NCI-H526 (cell line): ENCODE results near the gene GK.
"Not testable (repeated sequence)": the region's sequence is repeated elsewhere in the genome, so short reads cannot be mapped to it uniquely, and the experiment has no call there.

ENCODE experiments used
- DNase-seq, 2 experiments: peaks; one replicate each; lab custom pipeline; 2025; lab: John Stamatoyannopoulos, UW

The GK gene

DNA sequence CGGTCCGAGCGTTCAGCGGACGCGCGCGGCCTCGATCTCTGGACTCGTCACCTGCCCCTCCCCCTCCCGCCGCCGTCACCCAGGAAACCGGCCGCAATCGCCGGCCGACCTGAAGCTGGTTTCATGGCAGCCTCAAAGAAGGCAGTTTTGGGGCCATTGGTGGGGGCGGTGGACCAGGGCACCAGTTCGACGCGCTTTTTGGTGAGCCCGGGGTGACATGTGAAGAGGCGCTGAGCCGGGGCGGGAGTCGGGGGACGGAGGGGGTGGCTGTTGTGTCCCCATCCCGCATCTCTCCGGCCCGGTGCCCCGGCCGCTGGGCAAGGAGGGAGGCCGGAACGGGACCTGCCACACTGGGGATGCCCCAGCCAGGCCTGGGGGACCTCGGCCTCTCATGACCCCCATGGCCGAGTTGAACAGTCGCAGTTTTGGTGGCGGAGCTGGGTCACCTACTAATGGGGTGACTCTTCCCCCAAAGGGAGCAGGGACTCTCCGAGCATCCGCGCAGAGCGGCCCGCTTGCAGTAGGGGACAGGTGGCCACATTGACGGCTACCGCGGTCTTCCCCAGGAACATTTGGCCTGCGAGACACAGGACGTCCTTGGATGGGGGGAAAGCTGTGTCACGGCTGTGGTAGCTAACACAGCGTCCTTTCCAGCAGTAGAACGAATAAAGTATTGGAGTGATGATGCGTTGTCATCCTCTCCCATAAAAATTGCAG, at the start of gene GK:
TSS of gene GK (plus strand) at position 9 of the 717 bp plus-strand sequence. CDS start at position 124, 115 bp downstream.
- DNase-seq, result peak in 1 of 2 experiments; percentile 44

- DNase-seq, result no peak
Measured at GRCh38 chrX:30607155-30607554, 46.1 kb upstream of the GK start.

DNA sequence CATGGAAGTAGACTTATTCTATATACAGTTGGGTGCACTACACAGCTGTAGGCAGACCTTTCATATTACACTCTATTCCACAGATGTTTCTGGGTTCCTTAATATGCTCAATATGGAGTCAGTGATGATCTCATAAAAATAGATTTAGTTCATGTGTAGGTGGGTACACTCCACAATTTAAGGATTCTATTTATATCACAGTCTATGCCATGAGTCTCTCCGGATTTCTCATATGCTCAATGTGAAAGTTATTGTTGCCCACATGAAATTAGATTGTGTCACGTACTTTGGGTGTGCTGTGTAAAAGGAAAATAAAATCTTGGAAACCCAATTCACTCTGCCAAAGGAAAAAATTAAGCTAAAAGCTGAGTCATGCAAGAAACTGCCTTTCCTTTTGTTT, 43.2 kb upstream of the GK start:
- no peak for DNase-seq

DNA sequence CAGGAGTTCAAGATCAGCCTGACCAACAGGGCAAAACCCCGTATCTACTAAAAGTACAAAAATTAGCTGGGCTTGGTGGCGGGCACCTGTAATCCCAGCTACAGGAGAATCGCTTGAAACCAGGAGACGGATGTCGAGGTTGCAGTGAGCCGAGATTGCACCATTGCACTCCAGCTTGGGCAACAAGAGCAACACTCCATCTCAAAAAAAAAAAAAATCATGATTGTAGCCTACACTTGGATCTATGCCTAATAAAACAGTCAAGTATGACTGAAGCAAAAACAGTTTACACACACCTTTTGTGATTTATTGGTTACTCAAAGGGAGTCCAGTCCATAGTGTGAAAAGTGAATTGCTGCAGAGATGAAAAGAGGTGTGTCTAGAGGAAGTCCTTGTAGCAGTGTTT, 41.0 kb upstream of the GK start:
- DNase-seq, result no peak

- DNase-seq, result no peak
Measured at GRCh38 chrX:30613721-30614120, 39.5 kb upstream of the GK start.

DNA sequence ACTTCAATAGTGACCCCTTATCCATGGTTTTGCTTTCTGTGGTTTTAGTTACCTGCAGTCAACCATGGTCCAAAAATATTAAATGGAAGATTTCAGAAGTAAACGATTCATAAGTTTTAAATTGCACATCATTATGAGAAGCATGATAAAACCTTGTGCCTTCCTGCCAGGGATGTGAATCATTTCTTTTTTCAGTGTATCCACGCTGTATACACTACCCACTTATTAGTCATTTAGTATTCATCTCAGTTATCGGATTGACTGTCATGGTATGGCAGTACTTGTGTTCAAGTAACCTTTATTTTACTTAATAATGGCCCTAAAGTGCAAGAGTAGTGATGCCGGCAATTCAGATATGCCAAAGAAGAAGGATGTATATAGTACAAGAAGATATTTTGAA, 38.0 kb upstream of the GK start:
- DNase-seq, result no peak

DNA sequence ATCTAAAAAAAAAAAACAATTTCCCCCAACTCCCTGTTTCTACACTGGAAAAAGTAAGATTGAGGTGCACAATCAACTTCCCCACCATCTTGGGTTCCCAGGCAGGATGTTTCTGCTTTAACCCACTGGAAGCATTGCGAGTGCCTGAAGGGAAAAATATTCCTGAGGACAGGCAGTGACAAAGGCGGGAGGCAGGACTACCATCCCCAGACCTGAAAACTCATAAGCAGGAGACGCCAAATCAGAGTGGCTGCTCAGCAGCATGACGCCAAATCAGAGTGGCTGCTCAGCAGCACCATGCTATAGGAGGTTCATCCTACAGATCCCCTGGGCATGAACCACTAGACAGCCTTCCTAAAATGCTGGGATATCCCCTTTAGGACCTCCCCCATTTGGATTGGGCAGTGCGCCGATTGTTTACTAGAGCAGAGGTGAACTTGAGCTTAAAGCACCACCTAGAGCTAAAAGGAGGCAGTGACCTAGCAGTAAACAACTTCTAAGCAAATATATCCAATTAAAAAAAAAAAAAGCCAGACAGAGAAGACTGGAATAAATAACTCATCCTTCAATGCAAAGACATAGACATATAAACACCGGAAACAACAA, 35.0 kb upstream of the GK start:
- DNase-seq, result peak in 1 of 2 experiments; percentile 18

DNA sequence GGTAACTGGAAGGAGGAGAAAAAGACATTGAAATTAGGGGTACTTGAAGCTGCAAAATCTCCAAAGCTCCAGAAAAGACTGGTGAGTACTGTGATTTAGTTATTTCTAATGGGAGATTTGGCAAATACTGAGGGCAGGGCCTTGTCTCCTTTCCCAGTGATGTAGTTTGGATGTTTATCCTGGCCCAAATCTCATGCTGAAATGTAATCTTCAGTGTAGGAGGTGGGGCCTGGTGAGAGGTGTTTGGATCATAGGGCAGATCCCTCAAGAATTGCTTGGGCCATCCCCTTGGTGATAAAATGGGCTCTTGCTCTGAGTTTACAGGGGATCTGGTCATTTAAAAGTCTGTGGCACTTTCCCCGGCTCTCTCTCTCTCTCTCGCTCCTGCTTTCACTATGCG, 33.1 kb upstream of the GK start:
- no peak for DNase-seq

GRCh38 chrX:30620980-30621618, 32.1 kb upstream of the GK start:
- no peak for DNase-seq

DNA sequence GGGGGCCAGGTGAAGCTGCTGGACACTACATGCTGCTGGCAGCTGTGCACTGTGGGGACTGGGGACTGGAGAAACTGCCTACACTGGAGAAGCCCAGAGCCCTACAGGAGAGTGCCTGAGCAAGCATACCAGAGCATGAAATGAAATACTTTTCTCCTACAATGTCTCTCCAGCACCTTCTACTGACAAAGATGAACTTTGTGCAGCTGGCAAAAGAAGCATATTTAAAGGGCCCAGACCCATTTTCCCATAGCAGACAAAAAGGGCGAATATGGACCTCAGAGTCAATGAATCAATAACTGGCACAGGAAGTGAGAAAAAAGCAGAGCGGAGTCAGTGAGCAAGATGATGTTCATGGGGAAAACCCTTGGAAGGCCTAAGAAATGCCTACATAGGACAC, 30.9 kb upstream of the GK start:
- no peak for DNase-seq

DNA sequence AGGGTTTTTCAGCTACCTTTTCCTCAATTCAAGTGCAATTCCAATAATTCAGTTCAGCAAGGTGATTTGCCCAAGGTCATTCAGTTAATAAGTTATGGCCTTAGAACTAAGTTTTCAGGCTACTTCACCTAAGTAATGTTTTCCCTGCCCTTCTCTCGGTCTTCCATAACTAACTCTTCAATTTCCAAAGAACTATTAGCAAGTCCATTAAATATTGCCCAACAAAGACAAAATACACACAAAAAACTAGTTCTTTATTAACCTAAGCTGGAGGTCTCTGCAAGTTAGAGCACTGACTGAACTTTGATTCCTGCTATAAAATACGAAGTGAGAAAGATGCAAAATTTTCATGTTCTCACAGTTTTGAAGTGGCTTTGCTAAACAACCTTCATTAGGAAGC, 26.8 kb upstream of the GK start:
- DNase-seq, result no peak

GRCh38 chrX:30627818-30628652, 25.2 kb upstream of the GK start:
- DNase-seq, result no peak

- not testable (repeated sequence) for DNase-seq
Measured at GRCh38 chrX:30634070-30634469, 19.2 kb upstream of the GK start.

DNA sequence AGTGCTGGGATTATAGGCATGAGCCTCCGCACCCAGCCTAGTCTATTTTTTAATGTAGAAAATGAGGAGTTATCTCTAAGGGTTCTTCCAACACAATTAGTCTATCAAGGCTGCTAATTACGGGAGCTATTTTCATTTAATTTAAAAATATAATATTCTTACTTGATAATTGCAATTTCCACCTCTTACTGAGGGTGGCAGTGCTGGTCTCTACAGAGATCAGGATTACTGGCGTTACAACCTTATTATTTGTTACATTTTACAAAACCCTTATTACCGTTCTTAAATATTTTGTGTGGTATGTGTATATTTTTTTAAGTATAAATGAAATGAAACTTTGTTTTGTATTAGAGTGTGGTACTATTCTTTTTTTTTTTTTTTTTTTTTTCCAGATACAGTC, 17.6 kb upstream of the GK start:
- DNase-seq, result peak in 1 of 2 experiments; percentile 26

- no peak for DNase-seq
Measured at GRCh38 chrX:30637874-30638815, 15.1 kb upstream of the GK start.

- DNase-seq, result not testable (repeated sequence)
Measured at GRCh38 chrX:30639702-30640101, 13.5 kb upstream of the GK start.

- no peak for DNase-seq
Measured at GRCh38 chrX:30642642-30643041, 10.6 kb upstream of the GK start.

GRCh38 chrX:30643313-30643821, 9.9 kb upstream of the GK start:
- no peak for DNase-seq

DNA sequence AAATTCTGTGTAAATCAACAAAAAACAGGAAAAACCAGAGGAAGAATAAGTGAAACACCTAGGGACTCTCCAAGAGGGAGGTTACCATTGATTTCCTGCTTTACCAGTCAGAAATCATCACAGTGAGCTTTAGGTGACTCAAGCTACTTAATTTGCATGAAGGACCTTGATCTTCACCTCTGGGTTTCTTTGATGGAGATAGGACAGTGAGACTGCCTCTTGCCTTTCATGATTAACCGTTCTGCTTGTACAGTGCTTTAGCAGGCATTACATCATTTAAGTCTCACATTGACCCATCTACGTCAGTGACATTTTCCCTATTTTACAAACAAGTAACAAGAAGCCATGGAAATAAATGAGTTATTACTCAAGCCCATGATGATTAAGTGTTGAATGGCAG, 3.4 kb upstream of the GK start:
- no peak for DNase-seq

GRCh38 chrX:30652527-30653414, 452 bp upstream of the GK start:
- peak; percentile 80 to 96 for DNase-seq
